ENCODE measurements around the gene SPI1. TPM values are rescaled to one million over a fixed set of nuclear protein-coding genes. Genes with fewer than 3 reads are reported as not detected.

Gene SPI1
- total RNA-seq, 2 donors from 2014 or later, result not detected

- no peak overlapping the region for H3K27ac ChIP-seq (ENCODE audit: low read depth, low read length)
- H3K9ac ChIP-seq (ENCODE audit: extremely low read depth, low read length, poor library complexity, severe bottlenecking), result no peak overlapping the region
- Mint-ChIP-seq H3K27ac (no peak overlapping the region), H3K9me3 (no peaks in the 10 kb centered on the region), H3K27me3 (ENCODE audit: insufficient read depth) (no peaks in the 10 kb centered on the region), H3K4me3 (no peak overlapping the region), H3K36me3 (ENCODE audit: low read depth) (no peaks in the 10 kb centered on the region), H3K4me1 (no peaks in the 10 kb centered on the region)
- no peaks in the 10 kb centered on the region for H3K36me3 ChIP-seq (ENCODE audit: control insufficient read depth, insufficient read depth, low read length)
- no peak for DNase-seq
- H3K4me1 ChIP-seq (ENCODE audit: control insufficient read depth, insufficient read depth, low read length), result no peaks in the 10 kb centered on the region
- no peak for TF ChIP-seq CTCF (conservative IDR thresholded peaks at IDR 0.05)
- no peak overlapping the region for H3K4me3 ChIP-seq (ENCODE audit: low read length)
- no peaks in the 10 kb centered on the region for H3K9me3 ChIP-seq (ENCODE audit: control insufficient read depth, low read length)
- WGBS, 2 experiments (ENCODE audit: insufficient coverage in 1 of 2, insufficient read length in 1 of 2), result 96 to 97% methylated on average over 5 to 6 of the region's 6 CpGs
- no peaks in the 10 kb centered on the region for H3K27me3 ChIP-seq (ENCODE audit: control insufficient read depth, insufficient read depth, low read length, poor library complexity, severe bottlenecking)
These were observed 12.0 kb upstream of the SPI1 start for GRCh38 chr11:47390422-47390760.

- Mint-ChIP-seq H3K36me3 (ENCODE audit: low read depth) (no peaks in the 10 kb centered on the region), H3K27ac (no peak overlapping the region), H3K4me1 (no peaks in the 10 kb centered on the region), H3K9me3 (no peaks in the 10 kb centered on the region), H3K4me3 (no peak overlapping the region), H3K27me3 (ENCODE audit: insufficient read depth) (no peaks in the 10 kb centered on the region)
- Histone ChIP-seq H3K27me3 (ENCODE audit: control insufficient read depth, insufficient read depth, low read length, poor library complexity, severe bottlenecking) (no peaks in the 10 kb centered on the region), H3K4me3 (ENCODE audit: low read length) (no peak overlapping the region), H3K27ac (ENCODE audit: low read depth, low read length) (no peak overlapping the region), H3K36me3 (ENCODE audit: control insufficient read depth, insufficient read depth, low read length) (no peaks in the 10 kb centered on the region), H3K9ac (ENCODE audit: extremely low read depth, low read length, poor library complexity, severe bottlenecking) (no peak overlapping the region), H3K4me1 (ENCODE audit: control insufficient read depth, insufficient read depth, low read length) (no peaks in the 10 kb centered on the region), H3K9me3 (ENCODE audit: control insufficient read depth, low read length) (no peaks in the 10 kb centered on the region)
- WGBS, 2 experiments (ENCODE audit: insufficient coverage in 1 of 2, insufficient read length in 1 of 2), result 91 to 95% methylated on average over 13 to 17 of the region's 17 CpGs
- DNase-seq, result no peak
- no peak for TF ChIP-seq CTCF (conservative IDR thresholded peaks at IDR 0.05)
These were observed 11.5 kb upstream of the SPI1 start for GRCh38 chr11:47389577-47390421.

GRCh38 chr11:47388697-47389576, 10.6 kb upstream of the SPI1 start:
- Histone ChIP-seq H3K27ac (ENCODE audit: low read depth, low read length) (no peak overlapping the region), H3K9me3 (ENCODE audit: control insufficient read depth, low read length) (no peaks in the 10 kb centered on the region), H3K27me3 (ENCODE audit: control insufficient read depth, insufficient read depth, low read length, poor library complexity, severe bottlenecking) (no peaks in the 10 kb centered on the region), H3K4me1 (ENCODE audit: control insufficient read depth, insufficient read depth, low read length) (no peaks in the 10 kb centered on the region), H3K4me3 (ENCODE audit: low read length) (no peak overlapping the region), H3K36me3 (ENCODE audit: control insufficient read depth, insufficient read depth, low read length) (no peaks in the 10 kb centered on the region), H3K9ac (ENCODE audit: extremely low read depth, low read length, poor library complexity, severe bottlenecking) (no peak overlapping the region)
- no peak for TF ChIP-seq CTCF (conservative IDR thresholded peaks at IDR 0.05)
- no peaks in the 10 kb centered on the region for H3K36me3 Mint-ChIP-seq (ENCODE audit: low read depth)
- no peak overlapping the region for H3K4me3 Mint-ChIP-seq
- H3K27ac Mint-ChIP-seq, result no peak overlapping the region
- no peaks in the 10 kb centered on the region for H3K4me1 Mint-ChIP-seq
- WGBS, 2 experiments (ENCODE audit: insufficient coverage in 1 of 2, insufficient read length in 1 of 2), result 93 to 94% methylated on average over 17 to 28 of the region's 28 CpGs
- H3K9me3 Mint-ChIP-seq, result no peaks in the 10 kb centered on the region
- H3K27me3 Mint-ChIP-seq (ENCODE audit: insufficient read depth), result no peaks in the 10 kb centered on the region
- DNase-seq, result no peak
